GM23248 (cell line): ENCODE data around the gene SSB.

ENCODE experiments used
- EZH2 ChIP-seq: fragments of 200-600 bp; sonication (generic); IDR thresholded peaks from 2 replicates; pipeline ENCODE4 v1.6.1; 2018; ENCODE audit warnings: antibody characterized with exemption, mild to moderate bottlenecking; ENCODE audit not compliant: insufficient read depth, poor library complexity, severe bottlenecking
- EZH2phosphoT487 ChIP-seq: fragments of 200-600 bp; sonication (generic); IDR thresholded peaks from 2 replicates; pipeline ENCODE4 v1.6.1; 2018; ENCODE audit warnings: antibody characterized with exemption, moderate library complexity, mild to moderate bottlenecking, low read depth; ENCODE audit not compliant: insufficient read depth

DNA sequence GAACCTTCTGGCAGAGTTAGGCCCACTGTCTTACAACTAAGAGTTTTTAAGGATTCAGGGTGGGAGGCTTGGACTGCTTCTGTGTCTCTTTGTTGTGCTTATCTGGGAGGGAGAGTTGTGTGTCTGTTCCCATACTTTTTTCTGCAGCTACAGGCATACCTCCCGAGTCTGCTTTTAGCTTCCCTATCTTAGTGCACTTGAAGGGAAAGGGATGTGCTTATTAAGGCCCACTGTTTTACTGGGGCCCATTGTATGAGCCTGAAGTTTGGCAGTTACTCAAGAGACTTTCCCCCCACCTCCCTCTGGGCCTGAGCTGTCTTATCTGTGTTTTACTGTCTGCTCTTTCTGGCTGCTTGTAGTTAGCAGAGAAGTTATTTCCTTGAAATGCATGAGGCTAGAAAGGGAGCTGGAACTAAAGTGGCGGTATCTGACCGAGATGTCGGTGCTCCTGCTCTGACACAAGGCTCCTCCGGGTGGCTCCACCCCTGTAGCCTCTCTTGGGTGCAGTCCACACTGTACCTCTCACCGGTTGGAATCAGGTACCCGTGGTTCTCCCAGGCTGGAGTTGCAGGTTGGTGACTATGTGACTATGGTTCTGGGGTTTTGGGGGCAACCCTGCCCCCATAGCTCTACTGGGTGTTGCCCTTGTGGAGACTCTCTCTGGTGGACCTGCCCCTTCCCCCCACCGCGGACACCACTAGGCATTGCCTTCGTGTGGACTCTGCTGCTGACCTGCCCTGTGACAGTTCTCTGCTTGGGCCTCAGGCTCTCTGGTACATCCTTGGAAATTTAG, 41.5 kb downstream of the SSB start:
- no peak for TF ChIP-seq EZH2
- TF ChIP-seq EZH2phosphoT487 = no peak
